Gastroesophageal sphincter (tissue), 3 donors: ENCODE results near the gene DPPA5.

ENCODE experiments used
- EP300 ChIP-seq: sonication (generic); formaldehyde crosslinking; IDR thresholded peaks from one replicate; pipeline ENCODE4 v1.6.1; 2017; ENCODE audit warnings: antibody characterized with exemption, mild to moderate bottlenecking
- POLR2A ChIP-seq, 2 donors: fragments of 450-650 bp; IDR thresholded peaks; one replicate each; pipeline ENCODE4 v1.6.1; 2017; ENCODE audit warnings: antibody characterized with exemption in 2 of 2, mild to moderate bottlenecking in 2 of 2, moderate library complexity in 1 of 2
- POLR2AphosphoS5 ChIP-seq: sonication (generic); formaldehyde crosslinking; IDR thresholded peaks from one replicate; pipeline ENCODE4 v1.6.1; 2017; ENCODE audit warnings: antibody characterized with exemption
- TF ChIP-seq, protein P1 (sequence below), 4 experiments: fragments of 200-600 bp in 2 of 4; fragments of 450-650 bp in 2 of 4; sonication (generic) in 1 of 4; IDR thresholded peaks; one replicate each; pipeline ENCODE4 v1.5.1; 2017 to 2019; ENCODE audit warnings: antibody characterized with exemption in 4 of 4, mild to moderate bottlenecking in 2 of 4, moderate library complexity in 2 of 4

GRCh38 chr6:73393278-73393677 lies 39.2 kb upstream of the DPPA5 start:
- TF ChIP-seq EP300 (no peak), POLR2AphosphoS5 (no peak), POLR2A (IDR thresholded peaks at IDR 0.05) (no peak)
- TF ChIP-seq, protein P1, sequence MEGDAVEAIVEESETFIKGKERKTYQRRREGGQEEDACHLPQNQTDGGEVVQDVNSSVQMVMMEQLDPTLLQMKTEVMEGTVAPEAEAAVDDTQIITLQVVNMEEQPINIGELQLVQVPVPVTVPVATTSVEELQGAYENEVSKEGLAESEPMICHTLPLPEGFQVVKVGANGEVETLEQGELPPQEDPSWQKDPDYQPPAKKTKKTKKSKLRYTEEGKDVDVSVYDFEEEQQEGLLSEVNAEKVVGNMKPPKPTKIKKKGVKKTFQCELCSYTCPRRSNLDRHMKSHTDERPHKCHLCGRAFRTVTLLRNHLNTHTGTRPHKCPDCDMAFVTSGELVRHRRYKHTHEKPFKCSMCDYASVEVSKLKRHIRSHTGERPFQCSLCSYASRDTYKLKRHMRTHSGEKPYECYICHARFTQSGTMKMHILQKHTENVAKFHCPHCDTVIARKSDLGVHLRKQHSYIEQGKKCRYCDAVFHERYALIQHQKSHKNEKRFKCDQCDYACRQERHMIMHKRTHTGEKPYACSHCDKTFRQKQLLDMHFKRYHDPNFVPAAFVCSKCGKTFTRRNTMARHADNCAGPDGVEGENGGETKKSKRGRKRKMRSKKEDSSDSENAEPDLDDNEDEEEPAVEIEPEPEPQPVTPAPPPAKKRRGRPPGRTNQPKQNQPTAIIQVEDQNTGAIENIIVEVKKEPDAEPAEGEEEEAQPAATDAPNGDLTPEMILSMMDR (IDR thresholded peaks at IDR 0.05) = no peak
